GM18526 (cell line): ENCODE data around the gene CPED1.

Experiments
- POLR2A ChIP-seq: IDR thresholded peaks from 3 replicates; pipeline ENCODE4 v1.6.1; 2011; ENCODE audit not compliant: insufficient read length; ENCODE audit errors: extremely low read depth

The CPED1 gene

GRCh38 chr7:121175826-121176225 lies 187.3 kb downstream of the CPED1 start:
- TF ChIP-seq POLR2A = no peak

- TF ChIP-seq POLR2A = no peak
Measured at GRCh38 chr7:121178452-121178851, 189.9 kb downstream of the CPED1 start.

GRCh38 chr7:121178869-121179497 lies 190.5 kb downstream of the CPED1 start:
- no peak for TF ChIP-seq POLR2A

GRCh38 chr7:121180436-121181063 lies 192.0 kb downstream of the CPED1 start:
- no peak for TF ChIP-seq POLR2A

GRCh38 chr7:121181357-121181756 lies 192.8 kb downstream of the CPED1 start:
- no peak for TF ChIP-seq POLR2A

- TF ChIP-seq POLR2A = no peak
Measured at GRCh38 chr7:121182281-121182680, 193.8 kb downstream of the CPED1 start.

GRCh38 chr7:121182902-121183301 lies 194.4 kb downstream of the CPED1 start:
- no peak for TF ChIP-seq POLR2A

- TF ChIP-seq POLR2A = no peak
Measured at GRCh38 chr7:121186746-121187145, 198.2 kb downstream of the CPED1 start.

GRCh38 chr7:121187222-121187621 lies 198.7 kb downstream of the CPED1 start:
- no peak for TF ChIP-seq POLR2A

GRCh38 chr7:121187676-121188075 lies 199.2 kb downstream of the CPED1 start:
- TF ChIP-seq POLR2A = no peak

- no peak for TF ChIP-seq POLR2A
Measured at GRCh38 chr7:121192834-121193233, 204.3 kb downstream of the CPED1 start.

- no peak for TF ChIP-seq POLR2A
Measured at GRCh38 chr7:121195010-121195409, 206.5 kb downstream of the CPED1 start.

- TF ChIP-seq POLR2A = no peak
Measured at GRCh38 chr7:121195874-121196273, 207.4 kb downstream of the CPED1 start.

GRCh38 chr7:121196286-121196685 lies 207.8 kb downstream of the CPED1 start:
- TF ChIP-seq POLR2A = no peak

- no peak for TF ChIP-seq POLR2A
Measured at GRCh38 chr7:121197455-121197854, 208.9 kb downstream of the CPED1 start.

- no peak for TF ChIP-seq POLR2A
Measured at GRCh38 chr7:121198502-121198901, 210.0 kb downstream of the CPED1 start.

- no peak for TF ChIP-seq POLR2A
Measured at GRCh38 chr7:121202125-121202524, 213.6 kb downstream of the CPED1 start.

GRCh38 chr7:121202834-121203233 lies 214.3 kb downstream of the CPED1 start:
- TF ChIP-seq POLR2A = no peak

- no peak for TF ChIP-seq POLR2A
Measured at GRCh38 chr7:121204537-121204936, 216.0 kb downstream of the CPED1 start.
